Keratinocyte (primary cell): ENCODE measurements around the gene CASP10.

ENCODE experiments used
- CTCF ChIP-seq, 3 experiments: IDR thresholded peaks in 1 of 3; conservative IDR thresholded peaks in 1 of 3; optimal IDR thresholded peaks in 1 of 3; 2 replicates in 2 of 3; 3 replicates in 1 of 3; pipeline versions ENCODE3 to v1.5.1; 2011; ENCODE audit warnings: low read length in 3 of 3, mild to moderate bottlenecking in 3 of 3, moderate library complexity in 2 of 3, control low read depth in 1 of 3, inconsistent platforms in 1 of 3; ENCODE audit not compliant: insufficient read depth in 2 of 3; ENCODE audit errors: extremely low read depth in 1 of 3
- EZH2 ChIP-seq: IDR thresholded peaks from one replicate; pipeline ENCODE4 v1.6.1; 2012; ENCODE audit warnings: inconsistent platforms, mild to moderate bottlenecking, low read length, moderate library complexity

- no peak for TF ChIP-seq EZH2
- no peak for TF ChIP-seq CTCF (optimal IDR thresholded peaks at IDR 0.05 in 1 of 3, IDR thresholded peaks at IDR 0.05 in 1 of 3, conservative IDR thresholded peaks at IDR 0.05 in 1 of 3; ENCODE audit: extremely low read depth in 1 of 3, insufficient read depth in 2 of 3, low read length in 3 of 3)
These were observed 405 bp downstream of the CASP10 start for GRCh38 chr2:201183365-201183727.
